Neural progenitor cell (in vitro differentiated cells): Measurements from ENCODE around the gene RGS6. TPM values are rescaled to one million over a fixed set of nuclear protein-coding genes. Genes with fewer than 3 reads are reported as not detected.

Experiments used
- DNase-seq: peaks from one replicate; pipeline ENCODE4 v3.0.0-alpha.2; 2016; ENCODE audit warnings: low spot score
- H2AFZ ChIP-seq: fragments of 200-600 bp; sonication (generic); replicated peaks from 2 replicates; pipeline ENCODE4 v1.6.1; 2016; ENCODE audit warnings: antibody characterized with exemption
- H3F3A ChIP-seq: fragments of 200-600 bp; sonication (generic); 2 replicates; pipeline ENCODE4 v1.6.1; 2016; ENCODE audit warnings: antibody characterized with exemption, low read depth
- H3K27ac ChIP-seq: fragments of 200-600 bp; sonication (generic); 2 replicates; pipeline ENCODE4 v1.5.1; 2016; ENCODE audit warnings: mild to moderate bottlenecking
- H3K27me3 ChIP-seq: fragments of 200-600 bp; sonication (generic); 2 replicates; pipeline ENCODE4 v1.6.1; 2016; ENCODE audit warnings: mild to moderate bottlenecking, moderate library complexity
- H3K36me3 ChIP-seq: fragments of 200-600 bp; sonication (generic); 2 replicates; pipeline ENCODE4 v1.5.1; 2016
- H3K4me1 ChIP-seq: fragments of 200-600 bp; sonication (generic); 2 replicates; pipeline ENCODE4 v1.6.1; 2016; ENCODE audit warnings: mixed run types
- H3K4me2 ChIP-seq: fragments of 200-600 bp; sonication (generic); 2 replicates; pipeline ENCODE4 v1.6.1; 2016
- H3K4me3 ChIP-seq: fragments of 200-600 bp; sonication (generic); 2 replicates; pipeline ENCODE4 v1.5.1; 2016
- H3K79me2 ChIP-seq: fragments of 200-600 bp; sonication (generic); 2 replicates; pipeline ENCODE4 v1.6.1; 2016; ENCODE audit warnings: low read depth
- H3K9ac ChIP-seq: fragments of 200-600 bp; sonication (generic); 2 replicates; pipeline ENCODE4 v1.6.1; 2016
- H3K9me3 ChIP-seq: fragments of 200-600 bp; sonication (generic); 2 replicates; pipeline ENCODE4 v1.5.1; 2016; ENCODE audit warnings: low read depth
- H4K20me1 ChIP-seq: fragments of 200-600 bp; sonication (generic); 2 replicates; pipeline ENCODE4 v1.6.1; 2016; ENCODE audit warnings: low read depth
- H3K27ac Mint-ChIP-seq: 3 replicates; pipeline ENCODE4 v1.8.0; 2021; ENCODE audit warnings: mixed read lengths
- H3K27me3 Mint-ChIP-seq: 2 replicates; pipeline ENCODE4 v1.8.0; 2022; ENCODE audit warnings: low read depth, mild to moderate bottlenecking, inconsistent platforms, moderate library complexity, mixed read lengths; ENCODE audit not compliant: insufficient read depth
- H3K36me3 Mint-ChIP-seq: 3 replicates; pipeline ENCODE4 v1.8.0; 2021; ENCODE audit warnings: mixed read lengths
- H3K4me1 Mint-ChIP-seq: 3 replicates; pipeline ENCODE4 v1.8.0; 2021; ENCODE audit warnings: mixed read lengths
- H3K4me3 Mint-ChIP-seq: 3 replicates; pipeline ENCODE4 v1.8.0; 2021; ENCODE audit warnings: mild to moderate bottlenecking, moderate library complexity, mixed read lengths
- H3K9me3 Mint-ChIP-seq: 3 replicates; pipeline ENCODE4 v1.8.0; 2020; ENCODE audit warnings: mixed read lengths
- CTCF ChIP-seq: fragments of 200-600 bp; sonication (generic); IDR thresholded peaks from 2 replicates; pipeline ENCODE4 v1.5.1; 2017; ENCODE audit warnings: antibody characterized with exemption, mild to moderate bottlenecking
- EZH2 ChIP-seq: fragments of 200-600 bp; sonication (generic); IDR thresholded peaks from 2 replicates; pipeline ENCODE4 v1.6.1; 2017; ENCODE audit warnings: antibody characterized with exemption, mild to moderate bottlenecking, moderate library complexity
- EZH2phosphoT487 ChIP-seq: fragments of 200-600 bp; sonication (generic); IDR thresholded peaks from 2 replicates; pipeline ENCODE4 v1.6.1; 2017; ENCODE audit warnings: antibody characterized with exemption
- total RNA-seq: library from RNA; depleted of rRNA; stranded (reverse); fragments of >200 nt; gene quantifications from 2 replicates; pipeline ENCODE4 v1.2.3, GENCODE V29; 2015; ENCODE audit warnings: low replicate concordance

The RGS6 gene
- total RNA-seq, 1 donor from 2014 or later: 0.80 TPM

GRCh38 chr14:72525087-72525915 lies 593.1 kb downstream of the RGS6 start:
- H2AFZ ChIP-seq: no peak overlapping the region
- no peaks in the 10 kb centered on the region for H3K9me3 ChIP-seq
- no peak overlapping the region for H3K9ac ChIP-seq
- H3K36me3 ChIP-seq: no peaks in the 10 kb centered on the region
- H3K4me1 ChIP-seq: no peaks in the 10 kb centered on the region
- Mint-ChIP-seq H3K36me3 (peaks cover 5% of the 10 kb centered on the region), H3K27ac (no peak overlapping the region), H3K4me3 (no peak overlapping the region), H3K27me3 (peaks cover 9% of the 10 kb centered on the region), H3K4me1 (peaks cover 10% of the 10 kb centered on the region), H3K9me3 (peaks cover 10% of the 10 kb centered on the region)
- no peaks in the 10 kb centered on the region for H3K27me3 ChIP-seq
- H3K4me3 ChIP-seq: no peak overlapping the region
- H3K27ac ChIP-seq: no peak overlapping the region
- no peaks in the 10 kb centered on the region for H3K79me2 ChIP-seq
- H3K4me2 ChIP-seq: no peak overlapping the region
- H4K20me1 ChIP-seq: no peaks in the 10 kb centered on the region
- no peaks in the 10 kb centered on the region for H3F3A ChIP-seq
- no peak for TF ChIP-seq EZH2phosphoT487
- no peak for TF ChIP-seq EZH2
- TF ChIP-seq CTCF: no peak
- DNase-seq: no peak

GRCh38 chr14:72527591-72527990 lies 595.4 kb downstream of the RGS6 start:
- no peaks in the 10 kb centered on the region for H3K79me2 ChIP-seq
- H3K36me3 ChIP-seq: no peaks in the 10 kb centered on the region
- no peak overlapping the region for H3K4me2 ChIP-seq
- no peaks in the 10 kb centered on the region for H4K20me1 ChIP-seq
- H2AFZ ChIP-seq: no peak overlapping the region
- Mint-ChIP-seq H3K36me3 (no peaks in the 10 kb centered on the region), H3K27me3 (peaks cover 9% of the 10 kb centered on the region), H3K27ac (no peak overlapping the region), H3K4me1 (peaks cover 10% of the 10 kb centered on the region), H3K4me3 (no peak overlapping the region), H3K9me3 (peaks cover 8% of the 10 kb centered on the region)
- no peak overlapping the region for H3K9ac ChIP-seq
- TF ChIP-seq CTCF: no peak
- no peaks in the 10 kb centered on the region for H3K9me3 ChIP-seq
- no peaks in the 10 kb centered on the region for H3K4me1 ChIP-seq
- no peaks in the 10 kb centered on the region for H3K27me3 ChIP-seq
- no peak for DNase-seq
- no peak overlapping the region for H3K27ac ChIP-seq
- H3K4me3 ChIP-seq: no peak overlapping the region
- H3F3A ChIP-seq: no peaks in the 10 kb centered on the region

GRCh38 chr14:72528059-72528862 lies 596.0 kb downstream of the RGS6 start:
- TF ChIP-seq EZH2phosphoT487 (no peak), EZH2 (no peak), CTCF (no peak)
- H3K9ac ChIP-seq: no peak overlapping the region
- H3K27me3 ChIP-seq: no peaks in the 10 kb centered on the region
- no peak overlapping the region for H3K27ac ChIP-seq
- H3K9me3 Mint-ChIP-seq: peaks cover 8% of the 10 kb centered on the region
- peaks cover 10% of the 10 kb centered on the region for H3K4me1 Mint-ChIP-seq
- H3K4me2 ChIP-seq: no peak overlapping the region
- no peak for DNase-seq
- no peaks in the 10 kb centered on the region for H3K36me3 ChIP-seq
- H2AFZ ChIP-seq: no peak overlapping the region
- no peaks in the 10 kb centered on the region for H3K9me3 ChIP-seq
- no peaks in the 10 kb centered on the region for H3K4me1 ChIP-seq
- no peaks in the 10 kb centered on the region for H3K36me3 Mint-ChIP-seq
- no peak overlapping the region for H3K27ac Mint-ChIP-seq
- H3K4me3 ChIP-seq: no peak overlapping the region
- H4K20me1 ChIP-seq: no peaks in the 10 kb centered on the region
- no peak overlapping the region for H3K4me3 Mint-ChIP-seq
- H3K27me3 Mint-ChIP-seq: peaks cover 9% of the 10 kb centered on the region
- H3K79me2 ChIP-seq: no peaks in the 10 kb centered on the region
- H3F3A ChIP-seq: no peaks in the 10 kb centered on the region
